Parathyroid adenoma (tissue), 2 donors: ENCODE measurements around the gene PITPNM1.

Experiments
- H2AFZ ChIP-seq: fragments of 300-600 bp; sonication (generic); one replicate; pipeline ENCODE4 v1.7.0; 2017; ENCODE audit warnings: antibody characterized with exemption, mild to moderate bottlenecking
- H3K27ac ChIP-seq: fragments of 300-600 bp; sonication (generic); one replicate; pipeline ENCODE4 v1.7.0; 2017
- H3K27me3 ChIP-seq: fragments of 300-600 bp; sonication (generic); one replicate; pipeline ENCODE4 v1.7.0; 2017; ENCODE audit warnings: low read length; ENCODE audit not compliant: control insufficient read depth, insufficient read depth
- H3K36me3 ChIP-seq: fragments of 300-600 bp; sonication (generic); one replicate; pipeline ENCODE4 v1.7.0; 2017; ENCODE audit warnings: low read length; ENCODE audit not compliant: control insufficient read depth, insufficient read depth
- H3K4me1 ChIP-seq: fragments of 300-600 bp; sonication (generic); one replicate; pipeline ENCODE4 v1.7.0; 2017; ENCODE audit warnings: control low read depth
- H3K4me2 ChIP-seq: fragments of 300-600 bp; sonication (generic); one replicate; pipeline ENCODE4 v1.7.0; 2017; ENCODE audit warnings: low read length
- H3K4me3 ChIP-seq: fragments of 300-600 bp; sonication (generic); one replicate; pipeline ENCODE4 v1.7.0; 2017; ENCODE audit warnings: low read depth, low read length
- H3K79me2 ChIP-seq: fragments of 300-600 bp; sonication (generic); one replicate; pipeline ENCODE4 v1.7.0; 2017; ENCODE audit warnings: control low read depth
- H3K9ac ChIP-seq: fragments of 300-600 bp; sonication (generic); one replicate; pipeline ENCODE4 v1.7.0; 2017; ENCODE audit warnings: mild to moderate bottlenecking
- H3K9me3 ChIP-seq: fragments of 300-600 bp; sonication (generic); one replicate; pipeline ENCODE4 v1.7.0; 2017; ENCODE audit warnings: low read length; ENCODE audit not compliant: control insufficient read depth
- CTCF ChIP-seq: fragments of 300-600 bp; sonication (generic); IDR thresholded peaks from one replicate; pipeline ENCODE4 v1.7.0; 2017; ENCODE audit warnings: antibody characterized with exemption, mild to moderate bottlenecking
- donor health status: primary hyperparathyroidism.

PITPNM1 gene

GRCh38 chr11:67470337-67471002, 34.7 kb downstream of the PITPNM1 start:
- no peaks in the 10 kb centered on the region for H3K27me3 ChIP-seq
- no peak overlapping the region for H2AFZ ChIP-seq
- no peaks in the 10 kb centered on the region for H3K79me2 ChIP-seq
- H3K36me3 ChIP-seq, result no peaks in the 10 kb centered on the region
- no peak overlapping the region for H3K9ac ChIP-seq
- TF ChIP-seq CTCF, result no peak
- H3K4me1 ChIP-seq, result no peaks in the 10 kb centered on the region
- no peaks in the 10 kb centered on the region for H3K9me3 ChIP-seq
- H3K4me2 ChIP-seq, result no peak overlapping the region
- H3K27ac ChIP-seq, result no peak overlapping the region
- H3K4me3 ChIP-seq, result no peak overlapping the region

DNA sequence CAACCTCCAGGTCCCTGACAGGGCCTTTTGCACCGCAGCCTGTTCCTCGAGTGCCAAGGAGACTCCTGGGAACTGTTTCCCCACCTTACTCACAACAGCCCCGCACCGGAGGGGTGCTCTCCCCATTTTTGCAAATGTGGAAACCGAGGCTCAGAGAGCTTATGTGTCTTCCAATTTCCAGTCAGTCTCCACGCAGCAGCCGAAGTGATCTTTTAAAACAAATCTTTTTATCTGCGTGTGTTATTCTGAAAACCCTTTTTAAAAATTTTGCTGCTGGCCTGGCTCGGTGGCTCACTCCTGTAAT, 35.7 kb downstream of the PITPNM1 start:
- Histone ChIP-seq H3K36me3 (no peaks in the 10 kb centered on the region), H3K9me3 (no peaks in the 10 kb centered on the region), H3K79me2 (no peaks in the 10 kb centered on the region), H3K4me3 (peak overlapping the region; percentile 69), H3K27ac (peak overlapping the region; percentile 70), H3K27me3 (no peaks in the 10 kb centered on the region), H3K4me2 (peak overlapping the region; percentile 94), H2AFZ (peak overlapping the region; percentile 92), H3K4me1 (no peaks in the 10 kb centered on the region), H3K9ac (no peak overlapping the region)
- TF ChIP-seq CTCF, result no peak

- TF ChIP-seq CTCF, result no peak
- Histone ChIP-seq H3K4me2 (peak within 1 kb of the TSS; percentile 94), H3K27ac (peak within 1 kb of the TSS; percentile 70), H3K4me3 (peak within 1 kb of the TSS; percentile 76), H3K9ac (peak within 1 kb of the TSS; percentile 53), H3K4me1 (no peaks in the 10 kb centered on the region), H3K27me3 (no peaks in the 10 kb centered on the region), H3K79me2 (no peaks in the 10 kb centered on the region), H3K36me3 (no peaks in the 10 kb centered on the region), H2AFZ (peak within 1 kb of the TSS; percentile 92), H3K9me3 (no peaks in the 10 kb centered on the region)
Measured at GRCh38 chr11:67468759-67469507, 36.2 kb downstream of the PITPNM1 start, which contains the start of gene TMEM134. TSS of gene TMEM134 (minus strand) at chr11:67469251. CDS start at chr11:67469192, 59 bp downstream.

GRCh38 chr11:67468456-67468758, 36.8 kb downstream of the PITPNM1 start:
- no peaks in the 10 kb centered on the region for H3K4me1 ChIP-seq
- no peaks in the 10 kb centered on the region for H3K79me2 ChIP-seq
- H3K27ac ChIP-seq, result peak overlapping the region; percentile 69
- peak overlapping the region; percentile 75 for H3K4me2 ChIP-seq
- no peaks in the 10 kb centered on the region for H3K9me3 ChIP-seq
- H3K36me3 ChIP-seq, result no peaks in the 10 kb centered on the region
- peak overlapping the region; percentile 76 for H3K4me3 ChIP-seq
- H3K9ac ChIP-seq, result no peak overlapping the region
- no peaks in the 10 kb centered on the region for H3K27me3 ChIP-seq
- peak overlapping the region; percentile 64 for H2AFZ ChIP-seq
- no peak for TF ChIP-seq CTCF

DNA sequence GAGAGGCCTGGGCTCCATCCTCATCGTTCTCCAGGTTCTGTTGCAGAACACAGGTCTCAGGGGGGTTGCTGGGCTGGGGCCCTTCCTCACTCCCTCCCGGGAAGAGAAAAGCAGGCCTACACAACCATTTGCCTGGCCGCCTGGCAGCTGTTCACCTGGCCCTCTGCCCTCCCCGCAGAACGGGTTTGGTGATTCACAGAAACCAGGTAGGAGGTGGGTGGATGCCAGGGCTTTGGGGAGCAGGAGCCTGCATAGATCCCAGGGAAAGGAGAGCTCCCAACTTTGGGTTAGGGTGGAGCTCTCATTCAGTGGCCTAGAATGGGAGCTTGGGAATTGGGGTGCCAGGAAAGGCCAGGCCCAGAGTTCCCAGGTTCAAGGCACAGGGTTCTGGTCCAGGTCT, 37.1 kb downstream of the PITPNM1 start:
- H3K79me2 ChIP-seq, result no peaks in the 10 kb centered on the region
- H3K27ac ChIP-seq, result peak overlapping the region; percentile 69
- H3K36me3 ChIP-seq, result no peaks in the 10 kb centered on the region
- H2AFZ ChIP-seq, result no peak overlapping the region
- no peak overlapping the region for H3K9ac ChIP-seq
- peak overlapping the region; percentile 76 for H3K4me3 ChIP-seq
- H3K4me2 ChIP-seq, result peak overlapping the region; percentile 75
- H3K9me3 ChIP-seq, result no peaks in the 10 kb centered on the region
- TF ChIP-seq CTCF, result no peak
- no peaks in the 10 kb centered on the region for H3K4me1 ChIP-seq
- H3K27me3 ChIP-seq, result no peaks in the 10 kb centered on the region
